HepG2 (cell line): ENCODE data around the gene TPST1. TPM values are rescaled to one million over a fixed set of nuclear protein-coding genes. Genes with fewer than 3 reads are reported as not detected.

Experiments used
- KDM6A ChIP-seq: IDR thresholded peaks from 2 replicates; pipeline ENCODE4 v1.6.1; 2016; ENCODE audit warnings: low read depth
- MAF1 ChIP-seq: sonication (generic); formaldehyde crosslinking; IDR thresholded peaks from 2 replicates; pipeline ENCODE4 v1.5.0; 2020; ENCODE audit warnings: missing genetic modification reagents, borderline replicate concordance
- MTF2 ChIP-seq: sonication (generic); formaldehyde crosslinking; IDR thresholded peaks from 2 replicates; pipeline ENCODE4 v1.5.0; 2020; ENCODE audit warnings: missing genetic modification reagents, borderline replicate concordance
- POLR2G ChIP-seq: fragments of 200-400 bp; formaldehyde crosslinking; IDR thresholded peaks from 2 replicates; pipeline ENCODE4 v1.6.1; 2018; ENCODE audit warnings: mild to moderate bottlenecking, low read depth, low read length, moderate library complexity
- RCOR2 ChIP-seq: IDR thresholded peaks from 2 replicates; pipeline ENCODE4 v1.6.1; 2016; ENCODE audit warnings: missing biosample characterization, missing genetic modification reagents
- SETDB1 ChIP-seq: sonication (generic); formaldehyde crosslinking; IDR thresholded peaks from 2 replicates; pipeline ENCODE4 v1.5.1; 2020; ENCODE audit warnings: missing genetic modification reagents, mild to moderate bottlenecking, borderline replicate concordance
- TMF1 ChIP-seq: sonication (generic); formaldehyde crosslinking; IDR thresholded peaks from 2 replicates; pipeline ENCODE4 v1.8.1; 2022; ENCODE audit warnings: low read depth, missing genetic modification reagents
- ZNF484 ChIP-seq: sonication (generic); formaldehyde crosslinking; IDR thresholded peaks from 2 replicates; pipeline ENCODE4 v1.5.1; 2020; ENCODE audit warnings: mild to moderate bottlenecking, low read depth, missing genetic modification reagents, borderline replicate concordance
- polyA plus RNA-seq, 8 experiments: library from polyadenylated mRNA; depleted of rRNA in 3 of 8; stranded (reverse) in 7 of 8; unstranded in 1 of 8; fragments of >200 nt; fragmentation: Illumina TruSeq in 4 of 8; extraction: Trizol in 4 of 8; gene quantifications; 2 replicates each; pipeline versions ENCODE4 v1.2.1 to v1.2.3, GENCODE V29; 2011 to 2016; ENCODE audit warnings: low read depth in 4 of 8, missing spikeins in 1 of 8, mixed read lengths in 1 of 8; ENCODE audit not compliant: insufficient read depth in 1 of 8
- total RNA-seq, 5 experiments: library from RNA; depleted of rRNA; stranded (reverse); fragments of >200 nt; fragmentation: Illumina TruSeq; extraction: Trizol; gene quantifications; 2 replicates each; pipeline ENCODE4 v1.2.3, GENCODE V29; 2016; ENCODE audit warnings: low read depth in 1 of 5
- TF ChIP-seq, protein P1 (sequence below): IDR thresholded peaks from 2 replicates; pipeline ENCODE4 v1.6.1; 2016; ENCODE audit warnings: control low read depth
- TF ChIP-seq, protein P2 (sequence below), 2 experiments: fragments of 450-650 bp in 1 of 2; sonication (generic) in 1 of 2; formaldehyde crosslinking in 1 of 2; IDR thresholded peaks; 2 replicates each; pipeline versions ENCODE4 v1.6.1 to v1.8.0; 2016 to 2022; ENCODE audit warnings: antibody characterized with exemption in 1 of 2, mild to moderate bottlenecking in 1 of 2, missing genetic modification reagents in 1 of 2
- TF ChIP-seq, protein P3 (sequence below): sonication (generic); formaldehyde crosslinking; IDR thresholded peaks from 2 replicates; pipeline ENCODE4 v1.4.0; 2020; ENCODE audit warnings: low read depth, mild to moderate bottlenecking, missing genetic modification reagents
- TF ChIP-seq, protein P4 (sequence below): IDR thresholded peaks from 2 replicates; pipeline ENCODE4 v1.6.1; 2016; ENCODE audit warnings: low read depth, control low read depth

The TPST1 gene
- total and polyA plus RNA-seq, 2 of the 13 experiments (the other 11 are each of a cell fraction or from before 2014, with no cell fraction given) = 24.3 to 34.1 TPM

DNA sequence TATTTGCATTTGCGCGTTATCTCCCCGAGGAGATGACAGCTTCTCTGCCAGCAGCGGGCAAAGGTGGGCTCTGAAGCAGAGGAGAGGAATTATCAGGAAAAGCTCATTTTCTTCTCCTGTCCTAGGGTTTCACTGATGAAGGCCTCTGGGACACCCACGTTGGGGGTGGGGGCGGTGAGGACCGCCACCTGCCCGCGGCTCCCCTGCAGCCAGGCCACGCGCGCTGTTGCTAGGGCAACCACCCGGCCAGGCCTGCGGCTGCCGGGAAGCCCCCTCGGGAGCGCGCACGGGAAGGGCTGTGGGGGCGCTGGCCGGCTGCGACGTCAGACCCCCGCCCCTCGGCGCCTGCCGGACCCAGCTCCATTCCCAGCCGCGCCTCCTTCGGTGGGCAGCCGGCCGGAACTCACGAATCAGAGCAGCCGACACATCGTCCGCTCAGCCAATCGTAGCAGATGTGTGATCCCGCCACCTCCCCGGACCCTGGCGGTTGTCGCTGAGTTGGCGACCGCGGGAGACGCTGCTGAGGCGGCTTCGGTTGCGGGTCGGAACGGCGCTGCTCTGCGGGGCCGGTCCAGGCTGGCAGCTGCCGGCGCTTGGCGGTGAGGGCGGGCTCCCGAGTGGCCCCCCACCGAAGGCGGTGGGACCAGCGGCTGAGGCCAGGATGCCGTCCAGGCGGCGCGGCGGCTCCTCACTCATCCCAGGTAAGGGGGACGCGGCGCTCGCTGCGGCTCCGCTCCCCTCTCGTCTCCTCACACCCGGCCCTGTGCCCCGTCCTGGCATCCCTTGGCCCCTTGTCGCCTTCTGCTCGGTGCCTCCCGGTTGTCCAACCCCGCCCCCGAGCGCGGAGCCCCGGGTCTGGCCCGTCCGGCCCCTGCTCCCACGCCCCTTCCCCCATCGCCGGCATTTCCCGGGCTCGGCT lies at the start of gene TPST1 (continued):
- TF ChIP-seq, protein P1, sequence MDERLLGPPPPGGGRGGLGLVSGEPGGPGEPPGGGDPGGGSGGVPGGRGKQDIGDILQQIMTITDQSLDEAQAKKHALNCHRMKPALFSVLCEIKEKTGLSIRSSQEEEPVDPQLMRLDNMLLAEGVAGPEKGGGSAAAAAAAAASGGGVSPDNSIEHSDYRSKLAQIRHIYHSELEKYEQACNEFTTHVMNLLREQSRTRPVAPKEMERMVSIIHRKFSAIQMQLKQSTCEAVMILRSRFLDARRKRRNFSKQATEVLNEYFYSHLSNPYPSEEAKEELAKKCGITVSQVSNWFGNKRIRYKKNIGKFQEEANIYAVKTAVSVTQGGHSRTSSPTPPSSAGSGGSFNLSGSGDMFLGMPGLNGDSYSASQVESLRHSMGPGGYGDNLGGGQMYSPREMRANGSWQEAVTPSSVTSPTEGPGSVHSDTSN (CRISPR knock-in tag) = no peak
- TF ChIP-seq POLR2G (peak; percentile 96), MTF2 (CRISPR knock-in tag) (no peak), MAF1 (CRISPR knock-in tag) (no peak), SETDB1 (CRISPR knock-in tag) (no peak), ZNF484 (CRISPR knock-in tag) (no peak), KDM6A (CRISPR knock-in tag) (no peak), TMF1 (CRISPR knock-in tag) (peak; percentile 81; the same call in 1 of the 2 replicates), RCOR2 (no peak)
- TF ChIP-seq, protein P2, sequence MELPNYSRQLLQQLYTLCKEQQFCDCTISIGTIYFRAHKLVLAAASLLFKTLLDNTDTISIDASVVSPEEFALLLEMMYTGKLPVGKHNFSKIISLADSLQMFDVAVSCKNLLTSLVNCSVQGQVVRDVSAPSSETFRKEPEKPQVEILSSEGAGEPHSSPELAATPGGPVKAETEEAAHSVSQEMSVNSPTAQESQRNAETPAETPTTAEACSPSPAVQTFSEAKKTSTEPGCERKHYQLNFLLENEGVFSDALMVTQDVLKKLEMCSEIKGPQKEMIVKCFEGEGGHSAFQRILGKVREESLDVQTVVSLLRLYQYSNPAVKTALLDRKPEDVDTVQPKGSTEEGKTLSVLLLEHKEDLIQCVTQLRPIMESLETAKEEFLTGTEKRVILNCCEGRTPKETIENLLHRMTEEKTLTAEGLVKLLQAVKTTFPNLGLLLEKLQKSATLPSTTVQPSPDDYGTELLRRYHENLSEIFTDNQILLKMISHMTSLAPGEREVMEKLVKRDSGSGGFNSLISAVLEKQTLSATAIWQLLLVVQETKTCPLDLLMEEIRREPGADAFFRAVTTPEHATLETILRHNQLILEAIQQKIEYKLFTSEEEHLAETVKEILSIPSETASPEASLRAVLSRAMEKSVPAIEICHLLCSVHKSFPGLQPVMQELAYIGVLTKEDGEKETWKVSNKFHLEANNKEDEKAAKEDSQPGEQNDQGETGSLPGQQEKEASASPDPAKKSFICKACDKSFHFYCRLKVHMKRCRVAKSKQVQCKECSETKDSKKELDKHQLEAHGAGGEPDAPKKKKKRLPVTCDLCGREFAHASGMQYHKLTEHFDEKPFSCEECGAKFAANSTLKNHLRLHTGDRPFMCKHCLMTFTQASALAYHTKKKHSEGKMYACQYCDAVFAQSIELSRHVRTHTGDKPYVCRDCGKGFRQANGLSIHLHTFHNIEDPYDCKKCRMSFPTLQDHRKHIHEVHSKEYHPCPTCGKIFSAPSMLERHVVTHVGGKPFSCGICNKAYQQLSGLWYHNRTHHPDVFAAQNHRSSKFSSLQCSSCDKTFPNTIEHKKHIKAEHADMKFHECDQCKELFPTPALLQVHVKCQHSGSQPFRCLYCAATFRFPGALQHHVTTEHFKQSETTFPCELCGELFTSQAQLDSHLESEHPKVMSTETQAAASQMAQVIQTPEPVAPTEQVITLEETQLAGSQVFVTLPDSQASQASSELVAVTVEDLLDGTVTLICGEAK (IDR thresholded peaks at IDR 0.05) = no peak
- TF ChIP-seq, protein P2 (CRISPR knock-in tag; IDR thresholded peaks at IDR 0.05) = no peak
- TF ChIP-seq, protein P3, sequence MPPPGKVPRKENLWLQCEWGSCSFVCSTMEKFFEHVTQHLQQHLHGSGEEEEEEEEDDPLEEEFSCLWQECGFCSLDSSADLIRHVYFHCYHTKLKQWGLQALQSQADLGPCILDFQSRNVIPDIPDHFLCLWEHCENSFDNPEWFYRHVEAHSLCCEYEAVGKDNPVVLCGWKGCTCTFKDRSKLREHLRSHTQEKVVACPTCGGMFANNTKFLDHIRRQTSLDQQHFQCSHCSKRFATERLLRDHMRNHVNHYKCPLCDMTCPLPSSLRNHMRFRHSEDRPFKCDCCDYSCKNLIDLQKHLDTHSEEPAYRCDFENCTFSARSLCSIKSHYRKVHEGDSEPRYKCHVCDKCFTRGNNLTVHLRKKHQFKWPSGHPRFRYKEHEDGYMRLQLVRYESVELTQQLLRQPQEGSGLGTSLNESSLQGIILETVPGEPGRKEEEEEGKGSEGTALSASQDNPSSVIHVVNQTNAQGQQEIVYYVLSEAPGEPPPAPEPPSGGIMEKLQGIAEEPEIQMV (CRISPR knock-in tag) = peak; percentile 77
- TF ChIP-seq, protein P4, sequence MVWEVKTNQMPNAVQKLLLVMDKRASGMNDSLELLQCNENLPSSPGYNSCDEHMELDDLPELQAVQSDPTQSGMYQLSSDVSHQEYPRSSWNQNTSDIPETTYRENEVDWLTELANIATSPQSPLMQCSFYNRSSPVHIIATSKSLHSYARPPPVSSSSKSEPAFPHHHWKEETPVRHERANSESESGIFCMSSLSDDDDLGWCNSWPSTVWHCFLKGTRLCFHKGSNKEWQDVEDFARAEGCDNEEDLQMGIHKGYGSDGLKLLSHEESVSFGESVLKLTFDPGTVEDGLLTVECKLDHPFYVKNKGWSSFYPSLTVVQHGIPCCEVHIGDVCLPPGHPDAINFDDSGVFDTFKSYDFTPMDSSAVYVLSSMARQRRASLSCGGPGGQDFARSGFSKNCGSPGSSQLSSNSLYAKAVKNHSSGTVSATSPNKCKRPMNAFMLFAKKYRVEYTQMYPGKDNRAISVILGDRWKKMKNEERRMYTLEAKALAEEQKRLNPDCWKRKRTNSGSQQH (CRISPR knock-in tag) = no peak
